Stimulated activated CD4-positive, alpha-beta T cell treated with anti-CD3 and anti-CD28 coated beads, Interleukin-4, amount 100 ng/mL, for 1 hour (primary cell): ENCODE data around the gene TMEM205.
"Not testable (repeated sequence)": the region's sequence is repeated elsewhere in the genome, so short reads cannot be mapped to it uniquely, and the experiment has no call there.

ENCODE experiments used
- DNase-seq: peaks from one replicate; pipeline ENCODE4 v3.0.0-alpha.2; 2020

Gene TMEM205

DNA sequence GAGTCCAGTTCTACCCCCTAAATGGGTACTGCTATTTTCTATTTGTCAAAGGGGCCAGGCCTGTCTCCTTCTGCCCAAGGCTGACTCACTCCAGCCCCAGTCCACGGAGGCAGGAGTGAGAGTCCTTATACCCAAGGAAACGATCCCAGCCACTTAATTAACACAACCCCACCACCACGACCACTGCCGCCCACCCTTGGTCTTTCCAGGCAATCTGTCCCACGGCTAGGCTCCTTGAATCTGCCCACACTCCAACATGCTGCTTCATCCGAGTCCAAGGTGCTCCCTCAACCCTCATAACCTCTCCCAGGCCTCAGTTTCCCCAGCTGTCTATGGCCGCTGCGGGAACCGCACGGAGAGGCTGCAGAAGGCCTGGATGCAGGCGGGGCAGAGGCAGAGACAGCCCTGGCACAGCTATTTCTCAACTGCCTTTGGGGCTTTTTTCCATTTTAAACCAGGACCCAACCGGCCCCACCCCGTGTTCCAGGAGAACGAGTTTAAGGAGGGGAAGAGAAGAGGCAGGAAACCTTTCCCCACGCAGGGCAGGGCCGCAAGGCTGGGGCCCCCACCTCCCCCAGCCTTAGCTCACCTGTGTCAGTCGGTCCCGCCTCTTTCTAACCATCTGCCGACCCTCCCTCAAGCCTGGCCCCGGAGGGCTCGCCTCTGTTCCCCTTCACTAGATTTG is 7.4 kb downstream of the TMEM205 start:
- DNase-seq, result no peak

DNA sequence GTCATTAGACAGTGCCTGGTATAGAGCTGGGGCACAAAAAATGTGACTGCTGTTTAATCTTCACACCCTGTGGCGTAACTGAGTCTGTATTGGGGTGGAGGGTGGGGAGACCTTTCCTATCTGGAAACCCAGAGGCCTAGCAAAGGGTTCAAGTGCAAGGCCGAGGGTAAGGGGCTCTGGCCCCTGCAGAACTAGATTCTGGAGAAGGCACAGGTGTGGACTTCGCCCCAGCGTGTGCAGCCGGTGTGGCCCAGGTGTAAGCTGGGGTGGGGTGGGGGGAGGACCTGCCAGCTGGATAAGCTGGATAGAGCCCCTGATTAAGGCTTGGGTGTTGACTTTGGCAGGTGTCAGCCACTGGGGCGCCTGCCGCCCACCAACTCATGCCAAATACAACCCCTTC is 7.9 kb downstream of the TMEM205 start:
- DNase-seq, result no peak

DNA sequence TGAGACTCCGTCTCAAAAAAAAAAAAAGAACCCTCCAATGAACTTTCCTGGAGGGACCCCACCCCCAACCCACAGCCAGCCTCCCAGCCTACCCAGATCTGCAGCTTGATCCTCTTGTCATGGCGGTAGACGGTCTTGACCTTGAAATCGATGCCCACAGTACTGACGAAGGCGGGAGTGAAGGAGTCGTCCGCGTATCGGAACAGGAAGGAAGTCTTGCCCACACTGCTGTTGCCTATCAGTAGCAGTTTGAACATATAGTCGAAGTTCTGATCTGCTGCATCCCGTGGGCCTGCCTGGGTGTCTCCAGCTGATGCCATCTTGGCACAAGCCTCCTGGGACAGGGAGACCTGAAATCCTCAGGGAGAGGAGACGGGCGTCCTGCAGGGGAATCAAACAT is 9.0 kb downstream of the TMEM205 start:
- no peak for DNase-seq

DNA sequence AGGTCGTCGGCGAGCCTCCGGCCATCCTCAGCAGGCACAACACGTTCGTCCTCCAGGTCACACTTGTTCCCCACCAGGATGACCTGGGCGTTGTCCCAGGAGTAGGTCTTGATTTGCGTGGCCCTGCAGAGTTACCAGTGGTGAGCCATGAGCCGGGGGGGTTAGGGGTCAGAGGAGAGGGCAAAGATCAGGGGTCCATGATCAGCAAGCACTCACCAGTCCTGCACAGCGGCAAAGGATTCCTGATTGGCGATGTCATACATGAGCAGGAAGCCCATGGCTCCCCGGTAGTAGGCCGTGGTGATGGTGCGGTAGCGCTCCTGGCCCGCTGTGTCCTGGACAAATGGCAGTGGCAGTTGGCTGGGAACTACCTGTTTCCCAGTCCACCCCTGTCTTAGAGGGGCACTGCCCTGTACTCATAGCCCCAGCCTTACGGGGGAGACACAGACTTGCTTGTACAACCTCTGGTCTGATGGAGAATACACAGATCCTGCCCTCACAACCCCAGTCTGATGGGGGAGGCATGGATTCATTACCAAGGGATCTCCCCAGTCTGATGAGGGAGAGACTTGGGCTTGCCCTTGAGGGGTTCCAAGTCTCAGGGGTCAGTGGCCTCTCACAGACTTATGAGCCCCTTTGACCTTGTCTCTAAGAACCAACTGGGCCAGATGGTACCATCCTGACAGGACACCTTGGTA is 10.5 kb downstream of the TMEM205 start:
- no peak for DNase-seq

DNA sequence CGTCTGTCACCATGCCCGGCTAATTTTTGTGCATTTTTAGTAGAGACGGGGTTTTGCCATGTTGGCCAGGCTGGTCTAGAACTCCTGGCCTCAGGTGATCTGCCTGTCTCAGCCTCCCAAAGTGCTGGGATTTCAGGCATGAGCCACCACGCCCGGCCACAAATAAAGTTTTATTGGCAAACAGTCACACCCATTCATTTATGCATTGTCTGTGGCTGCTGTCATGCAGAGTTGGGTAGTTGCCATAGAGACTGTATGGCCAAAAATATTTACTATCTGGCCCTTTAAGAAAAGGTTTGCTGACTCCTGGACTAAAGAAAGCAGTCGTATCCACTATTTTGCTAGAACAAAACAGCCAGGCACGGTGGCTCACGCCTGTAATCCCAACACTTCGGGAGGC is 12.2 kb downstream of the TMEM205 start:
- DNase-seq, result not testable (repeated sequence)

DNA sequence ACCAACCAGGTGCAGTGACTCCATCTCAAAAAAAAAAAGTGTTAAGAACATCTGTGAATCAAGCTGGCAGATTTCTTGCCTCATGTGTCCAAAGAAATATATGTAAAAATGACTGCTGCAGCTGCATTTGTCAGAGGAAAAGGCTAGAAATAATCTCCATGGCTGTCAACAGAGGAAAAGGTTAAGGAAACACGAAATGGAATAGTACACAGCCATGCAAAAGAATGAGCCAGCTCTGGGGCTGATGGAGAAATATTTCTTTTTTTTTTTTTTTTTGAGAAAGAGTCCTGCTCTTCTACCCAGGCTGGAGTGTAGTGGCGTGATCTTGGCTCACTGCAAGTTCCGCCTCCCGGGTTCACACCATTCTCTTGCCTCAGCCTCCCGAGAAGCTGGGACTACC is 13.2 kb downstream of the TMEM205 start:
- DNase-seq, result no peak

DNA sequence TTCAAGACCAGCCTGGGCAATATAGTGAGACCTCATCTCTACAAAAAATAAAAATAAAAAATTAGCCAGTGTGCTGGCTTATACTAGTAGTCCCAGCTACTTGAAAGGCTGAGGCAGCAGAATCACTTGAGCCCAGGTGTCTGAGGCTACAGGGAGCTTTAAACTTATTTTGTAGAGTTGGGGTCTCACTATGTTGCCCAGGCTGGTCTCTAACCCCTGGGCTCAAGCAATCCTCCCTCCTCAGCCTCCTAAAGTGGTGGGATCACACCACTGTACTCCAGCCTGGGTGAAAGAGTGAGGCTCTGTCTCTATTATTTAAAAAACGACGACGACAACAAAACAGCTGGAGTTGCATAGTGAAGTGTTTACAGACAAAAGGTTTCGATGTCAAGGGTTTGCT is 14.6 kb downstream of the TMEM205 start:
- DNase-seq, result no peak

DNA sequence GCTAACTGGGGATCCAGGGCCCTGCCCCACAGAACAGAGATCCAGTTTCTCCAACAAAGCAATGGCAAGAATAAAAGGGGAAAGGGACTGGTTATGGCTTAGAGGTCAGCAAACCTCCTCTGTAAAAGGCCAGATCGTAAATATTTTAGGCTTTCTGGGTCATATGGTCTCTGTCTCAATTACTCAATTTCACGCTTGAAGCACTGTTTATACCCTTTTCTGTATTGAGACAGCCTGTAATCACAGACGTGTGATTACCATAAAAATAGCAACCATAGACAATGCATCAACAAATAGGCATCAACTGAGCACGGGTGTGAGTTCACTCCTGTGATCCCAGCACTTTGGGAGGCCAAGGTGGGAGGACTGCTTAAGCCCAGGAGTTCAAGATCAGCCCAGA is 15.9 kb downstream of the TMEM205 start:
- no peak for DNase-seq

DNA sequence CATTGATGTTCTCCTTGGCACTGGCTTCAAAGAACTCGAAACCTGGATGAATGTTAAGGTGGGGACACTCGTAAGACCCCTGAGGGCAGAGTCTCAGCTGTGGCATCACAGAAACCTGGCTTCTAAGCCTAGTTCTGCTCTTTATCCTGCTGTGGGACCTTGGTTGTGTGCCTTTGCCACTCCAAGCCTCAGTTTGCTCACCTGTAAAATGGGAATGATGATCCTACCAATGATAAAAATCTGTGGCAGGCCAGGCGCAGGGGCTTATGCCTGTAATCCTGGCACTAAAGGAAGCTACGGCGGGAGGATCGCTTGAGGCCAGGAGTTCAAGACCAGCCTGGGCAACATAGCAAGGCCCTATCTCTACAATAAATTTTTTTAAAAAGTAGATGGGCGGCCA is 20.5 kb downstream of the TMEM205 start:
- no peak for DNase-seq

DNA sequence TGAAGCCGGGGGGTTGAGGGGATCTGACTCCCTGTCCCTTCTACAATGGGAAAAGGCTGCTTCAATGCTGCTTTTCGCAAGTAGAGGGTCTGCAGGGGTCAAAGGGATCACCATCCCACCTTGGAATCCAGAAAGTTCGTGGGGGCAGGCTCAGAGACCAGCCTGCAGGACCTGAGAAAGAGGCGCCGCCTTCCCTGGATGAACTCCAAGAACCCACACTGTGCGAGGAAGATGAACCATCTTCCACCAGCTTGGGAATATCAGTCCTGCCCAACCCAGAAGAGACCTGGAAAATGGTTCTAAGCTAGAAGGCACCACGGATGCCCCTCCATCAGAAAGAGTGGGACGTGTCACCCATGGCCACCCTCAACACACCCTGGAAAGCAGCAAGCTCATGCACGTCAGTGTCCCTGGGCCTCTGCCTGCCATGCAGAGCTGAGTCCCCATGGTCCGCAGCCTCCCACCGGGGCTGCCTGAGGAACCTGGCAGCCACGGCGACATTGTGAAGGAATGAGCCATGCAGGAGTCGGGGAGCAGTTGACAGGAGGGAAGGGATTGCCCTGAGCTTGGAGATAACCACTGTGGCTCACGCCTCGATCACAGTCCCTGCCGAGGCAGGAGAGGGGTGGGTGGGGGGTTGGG is 21.2 kb downstream of the TMEM205 start:
- no peak for DNase-seq

DNA sequence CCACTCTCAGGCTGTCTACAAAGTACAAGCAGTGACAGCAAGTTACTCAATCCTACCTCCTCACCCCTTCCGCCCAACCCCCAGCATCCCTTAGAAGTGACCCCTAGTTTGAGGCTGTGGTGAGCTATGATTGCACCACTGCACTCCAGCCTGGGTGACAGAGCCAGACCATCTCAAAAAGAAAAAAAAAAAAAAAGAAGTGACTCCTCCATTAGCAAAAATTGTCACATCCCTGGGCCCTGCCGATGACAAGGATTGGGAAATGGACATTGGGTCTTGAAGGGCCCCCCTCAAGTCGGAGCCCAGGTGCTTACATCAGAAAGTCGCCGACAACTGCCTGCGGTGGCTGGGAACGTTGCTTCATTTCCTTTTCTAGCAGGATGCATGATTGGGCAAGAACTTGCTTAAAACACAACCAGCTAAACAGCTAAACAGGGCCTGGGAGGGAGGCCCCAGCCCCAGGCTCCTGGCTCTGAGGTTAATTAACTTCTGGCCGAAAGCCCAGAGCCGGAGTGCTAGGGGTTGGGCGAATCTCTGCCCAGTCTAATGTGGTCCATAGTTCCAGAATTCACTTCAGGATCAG is 21.9 kb downstream of the TMEM205 start:
- peak; percentile 13 for DNase-seq

DNA sequence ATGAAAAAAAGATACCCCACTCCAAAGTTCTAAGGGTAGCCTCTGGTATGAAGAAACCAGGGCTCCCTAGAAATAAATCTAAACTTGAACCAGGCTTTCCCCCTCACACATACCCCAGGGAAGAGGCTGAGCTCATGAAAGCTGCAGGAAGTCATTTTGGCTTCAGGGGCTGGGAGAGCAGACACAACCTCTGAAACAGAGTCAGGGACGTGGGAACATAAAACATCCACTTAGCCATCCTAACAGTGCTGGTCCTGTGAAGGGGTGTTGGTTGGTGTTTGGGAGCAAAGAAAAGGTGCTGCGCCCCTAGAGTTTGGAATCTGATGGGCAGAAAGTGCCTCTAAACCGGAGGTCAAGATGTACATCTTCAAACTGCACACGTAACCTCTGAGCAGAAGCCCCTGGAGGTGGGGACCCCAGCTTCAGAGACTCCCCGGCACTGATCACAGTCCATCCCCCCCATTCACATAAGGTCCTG is 22.4 kb downstream of the TMEM205 start:
- DNase-seq, result no peak

DNA sequence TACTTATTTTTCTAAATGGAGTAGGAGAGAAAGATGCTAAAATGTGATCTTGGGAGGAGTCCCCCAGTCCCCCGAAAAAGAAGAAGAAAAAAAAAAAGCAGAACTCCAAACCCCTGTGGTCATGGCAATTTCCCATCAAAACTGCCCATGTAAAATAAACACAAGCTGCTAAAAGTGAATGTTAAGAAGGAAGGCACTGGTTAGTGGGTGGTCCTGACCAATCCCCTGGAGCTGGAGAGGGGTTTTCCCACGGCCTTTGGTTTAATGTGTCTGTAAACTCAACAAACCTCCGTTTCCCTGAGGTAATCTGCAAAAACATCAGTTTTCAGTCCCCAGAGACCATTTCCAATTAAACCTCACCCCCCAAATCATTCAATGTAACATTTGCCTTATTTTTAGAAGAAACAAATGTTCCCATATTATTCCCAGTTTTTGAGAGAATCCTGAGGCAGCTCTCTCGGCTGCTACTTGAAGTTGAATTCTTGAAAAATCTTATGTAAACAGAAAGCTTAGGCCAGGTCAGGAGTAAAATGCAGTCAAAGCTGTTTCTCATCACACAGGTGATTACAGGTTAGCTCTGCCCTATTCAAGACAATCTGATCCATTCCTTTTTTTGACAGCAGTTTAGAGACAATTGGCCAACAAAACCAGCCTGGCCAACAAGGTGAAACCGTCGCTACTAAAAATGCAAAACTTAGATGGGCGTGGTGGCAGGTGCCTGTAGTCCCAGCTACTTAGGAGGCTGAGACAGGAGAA is 23.6 kb downstream of the TMEM205 start:
- no peak for DNase-seq

DNA sequence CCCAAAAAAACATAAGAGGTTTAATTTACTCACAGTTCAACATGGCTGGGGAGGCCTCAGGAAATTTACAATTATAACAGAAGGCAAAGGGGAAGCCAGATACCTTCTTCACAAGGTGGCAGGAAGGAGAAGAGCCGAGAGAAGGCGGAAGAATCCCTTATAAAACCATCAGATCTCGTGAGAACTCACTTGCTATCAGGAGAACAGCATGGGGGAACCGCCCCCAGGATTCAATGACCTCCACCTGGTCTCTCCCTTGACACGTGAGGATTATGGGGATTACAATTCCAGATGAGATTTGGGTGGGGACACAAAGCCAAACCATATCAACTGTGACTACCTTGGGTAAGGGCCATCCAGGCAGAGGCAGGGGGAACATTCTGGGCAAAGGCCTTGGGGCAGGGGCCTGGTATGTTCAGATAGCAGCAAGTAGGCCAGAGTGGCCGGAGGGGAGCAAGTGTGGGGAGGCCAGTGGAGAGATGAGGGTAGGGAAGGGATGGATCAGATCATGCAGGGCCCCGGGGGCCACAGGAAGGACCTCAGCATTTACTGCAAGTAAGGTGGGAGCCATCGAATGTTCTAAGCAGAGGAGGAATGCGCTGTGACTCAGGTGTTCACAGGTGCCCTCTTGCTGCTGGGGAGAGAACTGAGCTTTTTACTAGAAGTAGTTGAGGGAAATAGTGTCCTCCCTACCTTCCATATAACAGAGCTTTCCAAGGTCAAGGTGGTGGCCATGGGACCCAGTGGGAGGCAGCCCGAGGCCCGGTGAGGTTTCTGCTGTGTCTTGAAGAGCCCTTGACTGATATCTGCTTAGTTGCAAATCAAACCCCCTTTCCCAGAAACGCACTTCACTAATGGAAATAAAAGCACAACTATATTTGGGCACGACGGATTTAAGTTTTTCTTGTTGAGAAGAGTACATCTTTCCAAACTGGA is 24.6 kb downstream of the TMEM205 start:
- no peak for DNase-seq

DNA sequence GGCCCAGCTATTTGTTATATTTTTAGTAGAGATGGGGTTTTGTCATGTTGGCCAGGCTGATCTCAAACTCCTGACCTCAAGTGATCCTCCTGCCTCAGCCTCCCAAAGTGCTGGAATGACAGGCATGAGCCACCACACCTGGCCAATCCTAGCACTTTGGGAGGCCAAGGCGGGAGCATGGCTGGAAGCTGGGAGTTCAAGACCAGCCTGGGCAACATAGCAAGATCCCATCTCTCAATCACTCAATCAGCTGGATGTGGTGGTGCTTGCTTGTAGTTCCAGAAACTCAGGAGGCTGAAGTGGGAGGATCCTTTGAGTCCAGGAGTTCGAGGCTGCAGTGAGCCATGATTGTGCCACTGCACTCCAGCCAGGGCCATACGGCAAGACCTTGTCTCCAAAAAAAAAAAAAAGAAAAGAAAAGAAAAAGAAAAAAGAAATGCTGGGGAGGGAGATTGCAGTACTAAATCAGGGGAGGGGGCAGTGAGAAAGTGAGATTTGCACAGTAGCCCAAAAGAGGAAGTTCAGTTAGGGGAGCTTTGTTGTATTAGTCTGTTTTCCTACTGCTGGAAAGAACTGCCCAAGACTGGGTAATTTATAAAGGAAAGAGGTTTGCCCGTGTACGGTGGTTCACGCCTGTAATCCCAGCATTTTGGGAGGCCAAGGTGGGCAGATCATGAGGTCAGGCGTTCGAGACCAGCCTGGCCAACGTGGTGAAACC is 25.6 kb downstream of the TMEM205 start:
- DNase-seq, result not testable (repeated sequence)

DNA sequence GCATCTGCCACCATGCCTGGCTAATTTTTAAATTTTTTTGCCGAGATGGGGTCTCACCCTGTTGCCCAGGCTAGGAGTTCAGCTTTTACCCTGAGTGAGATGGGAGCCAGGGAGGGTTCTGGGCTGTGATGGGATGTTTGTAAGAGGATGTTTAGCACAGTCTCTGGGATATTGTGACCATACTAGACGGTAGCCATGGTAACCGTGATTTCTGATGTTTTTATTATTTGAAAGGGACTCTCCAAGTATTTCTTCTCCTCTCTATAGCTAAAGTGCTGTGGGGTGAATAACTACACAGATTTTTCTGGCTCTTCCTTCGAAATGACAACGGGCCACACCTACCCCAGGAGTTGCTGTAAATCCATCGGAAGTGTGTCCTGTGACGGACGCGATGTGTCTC is 39.7 kb downstream of the TMEM205 start:
- DNase-seq, result no peak

DNA sequence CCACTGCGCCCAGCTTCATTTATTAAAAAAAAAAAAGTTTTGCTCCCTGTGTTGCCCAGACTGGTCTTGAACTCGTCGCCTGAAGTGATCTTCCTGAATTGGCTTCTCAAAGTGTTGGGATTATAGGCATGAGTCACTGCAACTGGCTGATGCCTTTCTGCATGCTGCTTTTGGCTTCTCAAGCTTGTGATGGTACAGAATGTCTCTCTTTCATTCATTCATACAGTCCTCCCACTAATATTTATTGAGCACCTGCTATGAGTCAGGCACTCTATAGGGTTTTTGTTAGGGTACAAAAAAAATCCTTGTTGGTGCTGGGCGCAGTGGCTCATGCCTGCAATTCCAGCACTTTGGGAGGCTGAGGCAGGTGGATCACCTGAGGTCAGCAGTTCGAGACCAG is 41.1 kb downstream of the TMEM205 start:
- no peak for DNase-seq

DNA sequence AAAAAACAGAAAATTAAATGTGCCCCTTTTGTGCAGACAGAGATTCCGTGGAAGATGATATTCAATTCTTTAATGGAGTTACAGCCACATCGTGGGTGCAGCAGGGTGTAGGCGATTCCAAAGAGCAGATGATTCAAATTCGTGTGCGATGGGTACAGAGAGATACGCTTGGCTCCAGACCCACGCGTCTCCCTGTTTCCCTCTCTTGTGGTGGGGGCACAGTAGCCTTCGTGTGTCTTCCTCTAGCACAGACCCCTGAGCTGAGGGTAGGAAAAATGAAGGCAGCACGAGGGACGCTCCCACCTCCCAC is 45.3 kb downstream of the TMEM205 start:
- DNase-seq, result no peak

DNA sequence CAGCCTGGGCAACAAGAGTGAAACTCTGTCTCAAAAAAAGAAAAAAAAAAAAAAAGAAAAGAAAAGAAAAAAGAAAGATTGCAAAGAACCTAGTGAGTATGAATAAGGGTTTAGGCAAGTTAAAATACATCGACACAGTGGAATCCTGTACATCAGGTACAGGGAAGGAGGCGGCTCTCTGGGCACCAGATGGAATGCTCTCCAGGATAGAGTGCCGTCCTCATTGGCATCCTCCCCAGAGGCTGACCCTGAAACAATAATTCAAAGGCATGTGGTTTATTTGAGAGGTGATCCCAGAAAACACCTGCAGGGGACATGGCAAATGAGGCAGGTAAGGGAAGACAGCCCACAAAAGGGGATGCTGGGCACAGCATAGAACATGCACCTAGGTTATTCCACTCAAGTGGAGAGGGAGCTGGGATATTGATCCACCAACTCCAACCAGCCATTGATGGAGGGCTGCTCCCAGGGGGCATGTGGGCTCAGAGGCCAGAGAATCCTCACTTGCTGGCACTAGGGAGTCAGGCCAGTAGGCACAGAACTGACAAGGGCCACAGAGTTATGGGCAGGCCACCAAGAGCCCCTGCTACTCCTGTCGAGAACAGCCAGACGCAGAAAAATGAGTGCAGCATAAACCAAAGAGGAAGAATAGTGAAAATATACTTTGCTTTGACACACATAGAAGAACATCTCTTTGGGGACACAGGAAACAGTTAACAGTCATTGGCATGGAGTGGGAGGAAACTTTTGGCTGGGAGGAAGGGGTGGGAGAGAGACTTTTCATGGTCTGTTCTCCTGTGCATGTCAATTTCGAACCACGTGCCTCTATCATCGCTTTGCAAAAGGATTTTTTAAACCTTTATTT is 45.9 kb downstream of the TMEM205 start:
- DNase-seq, result no peak

DNA sequence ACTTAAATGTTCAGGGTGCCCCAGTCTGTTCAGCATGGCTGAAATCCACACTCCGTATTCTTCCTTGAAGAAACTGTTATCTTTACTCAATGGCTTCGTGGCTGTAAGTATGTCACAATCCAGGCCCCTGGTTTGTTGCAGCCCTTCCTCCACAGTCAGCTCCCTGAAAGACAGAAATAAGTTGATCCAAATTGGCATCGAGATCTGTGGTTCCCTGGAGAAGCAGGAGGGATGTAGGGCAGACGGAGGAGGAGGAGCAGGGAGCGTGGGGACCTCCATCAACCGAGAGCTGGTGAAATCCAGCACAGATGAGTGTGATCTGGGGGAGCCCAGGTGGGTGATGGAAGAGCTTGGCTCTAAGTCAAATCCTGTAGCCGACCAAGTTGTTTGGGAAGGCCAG is 49.8 kb downstream of the TMEM205 start:
- DNase-seq, result no peak
